Measurements from ENCODE around the gene CUBN. TPM values are rescaled to one million over a fixed set of nuclear protein-coding genes. Genes with fewer than 3 reads are reported as not detected.
A peak's percentile ranks its signal among the peaks of the same experiment; 100 is the strongest.

CUBN gene
- total and polyA plus RNA-seq, 2 of the 13 experiments (the other 11 are each of a cell fraction or from before 2014, with no cell fraction given): 0.27 to 0.32 TPM

- TF ChIP-seq ZNF749 (CRISPR knock-in tag; IDR thresholded peaks at IDR 0.05; ENCODE audit: borderline replicate concordance): 0 out of 2 replicates have a peak, but pooled peaks have one; percentile 24
- TF ChIP-seq SIN3A (IDR thresholded peaks at IDR 0.05; ENCODE audit: borderline replicate concordance, low read depth, low read length): peak; percentile 73; the same call in 1 of the 2 replicates
- 0 out of 2 replicates have a peak, but pooled peaks have one; percentile 11 for TF ChIP-seq ZFP90 (CRISPR knock-in tag; IDR thresholded peaks at IDR 0.05; ENCODE audit: borderline replicate concordance)
- peak; percentile 73 for TF ChIP-seq SKI (IDR thresholded peaks at IDR 0.05; ENCODE audit: partially characterized antibody)
- 0 out of 4 replicates have a peak, but pooled peaks of 1 of the 2 experiments have one; percentile 13 for TF ChIP-seq EP300 (IDR thresholded peaks at IDR 0.05; ENCODE audit: low read depth in 2 of 2, low read length in 2 of 2)
- no peak for TF ChIP-seq EP300 (CRISPR knock-in tag; IDR thresholded peaks at IDR 0.05; ENCODE audit: borderline replicate concordance)
- no peak for TF ChIP-seq LCORL (IDR thresholded peaks at IDR 0.05)
- peak; percentile 6; the same call in 1 of the 2 replicates for TF ChIP-seq LCORL (CRISPR knock-in tag; IDR thresholded peaks at IDR 0.05)
- TF ChIP-seq HOXA5 (CRISPR knock-in tag; IDR thresholded peaks at IDR 0.05): peak; percentile 39; the same call in 1 of the 2 replicates
- peak; percentile 6; the same call in 1 of the 2 replicates for TF ChIP-seq NCOA2 (CRISPR knock-in tag; IDR thresholded peaks at IDR 0.05)
- peak; percentile 69; the same call in 1 of the 2 replicates for TF ChIP-seq TP53 (CRISPR knock-in tag; conservative IDR thresholded peaks at IDR 0.05)
- TF ChIP-seq, protein P1, sequence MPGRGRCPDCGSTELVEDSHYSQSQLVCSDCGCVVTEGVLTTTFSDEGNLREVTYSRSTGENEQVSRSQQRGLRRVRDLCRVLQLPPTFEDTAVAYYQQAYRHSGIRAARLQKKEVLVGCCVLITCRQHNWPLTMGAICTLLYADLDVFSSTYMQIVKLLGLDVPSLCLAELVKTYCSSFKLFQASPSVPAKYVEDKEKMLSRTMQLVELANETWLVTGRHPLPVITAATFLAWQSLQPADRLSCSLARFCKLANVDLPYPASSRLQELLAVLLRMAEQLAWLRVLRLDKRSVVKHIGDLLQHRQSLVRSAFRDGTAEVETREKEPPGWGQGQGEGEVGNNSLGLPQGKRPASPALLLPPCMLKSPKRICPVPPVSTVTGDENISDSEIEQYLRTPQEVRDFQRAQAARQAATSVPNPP (CRISPR knock-in tag; IDR thresholded peaks at IDR 0.05): no peak
- peak; percentile 15; the same call in 1 of the 2 replicates for TF ChIP-seq ZNF614 (CRISPR knock-in tag; IDR thresholded peaks at IDR 0.05; ENCODE audit: borderline replicate concordance)
- TF ChIP-seq ZNF557 (CRISPR knock-in tag; IDR thresholded peaks at IDR 0.05): 0 out of 2 replicates have a peak, but pooled peaks have one; percentile 22
- TF ChIP-seq, protein P2, sequence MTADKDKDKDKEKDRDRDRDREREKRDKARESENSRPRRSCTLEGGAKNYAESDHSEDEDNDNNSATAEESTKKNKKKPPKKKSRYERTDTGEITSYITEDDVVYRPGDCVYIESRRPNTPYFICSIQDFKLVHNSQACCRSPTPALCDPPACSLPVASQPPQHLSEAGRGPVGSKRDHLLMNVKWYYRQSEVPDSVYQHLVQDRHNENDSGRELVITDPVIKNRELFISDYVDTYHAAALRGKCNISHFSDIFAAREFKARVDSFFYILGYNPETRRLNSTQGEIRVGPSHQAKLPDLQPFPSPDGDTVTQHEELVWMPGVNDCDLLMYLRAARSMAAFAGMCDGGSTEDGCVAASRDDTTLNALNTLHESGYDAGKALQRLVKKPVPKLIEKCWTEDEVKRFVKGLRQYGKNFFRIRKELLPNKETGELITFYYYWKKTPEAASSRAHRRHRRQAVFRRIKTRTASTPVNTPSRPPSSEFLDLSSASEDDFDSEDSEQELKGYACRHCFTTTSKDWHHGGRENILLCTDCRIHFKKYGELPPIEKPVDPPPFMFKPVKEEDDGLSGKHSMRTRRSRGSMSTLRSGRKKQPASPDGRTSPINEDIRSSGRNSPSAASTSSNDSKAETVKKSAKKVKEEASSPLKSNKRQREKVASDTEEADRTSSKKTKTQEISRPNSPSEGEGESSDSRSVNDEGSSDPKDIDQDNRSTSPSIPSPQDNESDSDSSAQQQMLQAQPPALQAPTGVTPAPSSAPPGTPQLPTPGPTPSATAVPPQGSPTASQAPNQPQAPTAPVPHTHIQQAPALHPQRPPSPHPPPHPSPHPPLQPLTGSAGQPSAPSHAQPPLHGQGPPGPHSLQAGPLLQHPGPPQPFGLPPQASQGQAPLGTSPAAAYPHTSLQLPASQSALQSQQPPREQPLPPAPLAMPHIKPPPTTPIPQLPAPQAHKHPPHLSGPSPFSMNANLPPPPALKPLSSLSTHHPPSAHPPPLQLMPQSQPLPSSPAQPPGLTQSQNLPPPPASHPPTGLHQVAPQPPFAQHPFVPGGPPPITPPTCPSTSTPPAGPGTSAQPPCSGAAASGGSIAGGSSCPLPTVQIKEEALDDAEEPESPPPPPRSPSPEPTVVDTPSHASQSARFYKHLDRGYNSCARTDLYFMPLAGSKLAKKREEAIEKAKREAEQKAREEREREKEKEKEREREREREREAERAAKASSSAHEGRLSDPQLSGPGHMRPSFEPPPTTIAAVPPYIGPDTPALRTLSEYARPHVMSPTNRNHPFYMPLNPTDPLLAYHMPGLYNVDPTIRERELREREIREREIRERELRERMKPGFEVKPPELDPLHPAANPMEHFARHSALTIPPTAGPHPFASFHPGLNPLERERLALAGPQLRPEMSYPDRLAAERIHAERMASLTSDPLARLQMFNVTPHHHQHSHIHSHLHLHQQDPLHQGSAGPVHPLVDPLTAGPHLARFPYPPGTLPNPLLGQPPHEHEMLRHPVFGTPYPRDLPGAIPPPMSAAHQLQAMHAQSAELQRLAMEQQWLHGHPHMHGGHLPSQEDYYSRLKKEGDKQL (CRISPR knock-in tag; IDR thresholded peaks at IDR 0.05; ENCODE audit: low read depth): no peak
- no peak for TF ChIP-seq THRA (CRISPR knock-in tag; IDR thresholded peaks at IDR 0.05; ENCODE audit: borderline replicate concordance)
- peak; percentile 56; the same call in 1 of the 2 replicates for TF ChIP-seq ISL2 (CRISPR knock-in tag; IDR thresholded peaks at IDR 0.05)
- peak; percentile 78 for TF ChIP-seq RFXAP (CRISPR knock-in tag; IDR thresholded peaks at IDR 0.05; ENCODE audit: borderline replicate concordance)
- TF ChIP-seq ZUFSP (CRISPR knock-in tag; IDR thresholded peaks at IDR 0.05; ENCODE audit: borderline replicate concordance): no peak
Measured at GRCh38 chr10:16817125-16818019, 312.2 kb downstream of the CUBN start, which contains the start of gene RSU1 (continued).
